Activated T-helper 17 cell treated with anti-CD3 and anti-CD28 coated beads, Interleukin-2, amount 50 U/mL, for 72 hours (primary cell): ENCODE data around the gene RASA2. TPM values are rescaled to one million over a fixed set of nuclear protein-coding genes. Genes with fewer than 3 reads are reported as not detected.
"Not testable (repeated sequence)": the region's sequence is repeated elsewhere in the genome, so short reads cannot be mapped to it uniquely, and the experiment has no call there.

Experiments
- ATAC-seq: fragments of 150-1000 bp; cut with Tn5 transposase; replicated peaks from 2 replicates; pipeline ENCODE4 v1.10.0; 2021; ENCODE audit warnings: mild to moderate bottlenecking, moderate library complexity
- H3K27ac Mint-ChIP-seq: one replicate; pipeline ENCODE4 v1.8.0; 2022; ENCODE audit warnings: mixed read lengths
- H3K27me3 Mint-ChIP-seq: one replicate; pipeline ENCODE4 v1.8.0; 2022; ENCODE audit warnings: mixed read lengths
- H3K36me3 Mint-ChIP-seq: one replicate; pipeline ENCODE4 v1.8.0; 2022; ENCODE audit warnings: low read depth, mild to moderate bottlenecking, mixed read lengths
- H3K4me1 Mint-ChIP-seq: one replicate; pipeline ENCODE4 v1.8.0; 2022; ENCODE audit warnings: mixed read lengths
- H3K4me3 Mint-ChIP-seq: one replicate; pipeline ENCODE4 v1.8.0; 2022; ENCODE audit warnings: mild to moderate bottlenecking, mixed read lengths
- H3K9me3 Mint-ChIP-seq: one replicate; pipeline ENCODE4 v1.8.0; 2022; ENCODE audit warnings: mixed read lengths
- total RNA-seq, 2 donors: library from RNA; stranded (reverse); gene quantifications; one replicate each; pipeline ENCODE4 v1.2.3, GENCODE V29; 2022

The RASA2 gene
- total RNA-seq, 2 donors from 2014 or later = 36.6 to 41.1 TPM

GRCh38 chr3:141497589-141497988 lies 10.8 kb downstream of the RASA2 start:
- H3K27me3 Mint-ChIP-seq, H3K9me3 Mint-ChIP-seq, ATAC-seq: not testable (repeated sequence)
- H3K4me1 Mint-ChIP-seq = peaks cover 56% of the 10 kb centered on the region
- H3K4me3 Mint-ChIP-seq = peak overlapping the region; percentile 84
- H3K27ac Mint-ChIP-seq = peak overlapping the region; percentile 98
- peaks cover 35% of the 10 kb centered on the region for H3K36me3 Mint-ChIP-seq

GRCh38 chr3:141498598-141499223 lies 11.9 kb downstream of the RASA2 start:
- peaks cover 4% of the 10 kb centered on the region for H3K9me3 Mint-ChIP-seq
- H3K36me3 Mint-ChIP-seq = peaks cover 35% of the 10 kb centered on the region
- peak overlapping the region; percentile 98 for H3K27ac Mint-ChIP-seq
- H3K4me3 Mint-ChIP-seq = peak overlapping the region; percentile 84
- no peaks in the 10 kb centered on the region for H3K27me3 Mint-ChIP-seq
- peak; percentile 88 for ATAC-seq
- peaks cover 54% of the 10 kb centered on the region for H3K4me1 Mint-ChIP-seq

GRCh38 chr3:141499284-141499683 lies 12.5 kb downstream of the RASA2 start:
- Mint-ChIP-seq H3K4me1 (peaks cover 50% of the 10 kb centered on the region), H3K9me3 (peaks cover 4% of the 10 kb centered on the region), H3K4me3 (peak overlapping the region; percentile 84), H3K27me3 (no peaks in the 10 kb centered on the region), H3K27ac (peak overlapping the region; percentile 98), H3K36me3 (peaks cover 35% of the 10 kb centered on the region)
- ATAC-seq = peak; percentile 50

- ATAC-seq = peak; percentile 63
- Mint-ChIP-seq H3K27ac (peak overlapping the region; percentile 98), H3K27me3 (no peaks in the 10 kb centered on the region), H3K4me1 (peaks cover 45% of the 10 kb centered on the region), H3K36me3 (peaks cover 29% of the 10 kb centered on the region), H3K9me3 (peaks cover under 1% of the 10 kb centered on the region), H3K4me3 (peak overlapping the region; percentile 84)
Observed at GRCh38 chr3:141499965-141500364, 13.1 kb downstream of the RASA2 start.

GRCh38 chr3:141500397-141500796 lies 13.6 kb downstream of the RASA2 start:
- peaks cover 43% of the 10 kb centered on the region for H3K4me1 Mint-ChIP-seq
- no peaks in the 10 kb centered on the region for H3K27me3 Mint-ChIP-seq
- peak; percentile 42 for ATAC-seq
- peaks cover 25% of the 10 kb centered on the region for H3K36me3 Mint-ChIP-seq
- no peaks in the 10 kb centered on the region for H3K9me3 Mint-ChIP-seq
- peak overlapping the region; percentile 98 for H3K27ac Mint-ChIP-seq
- H3K4me3 Mint-ChIP-seq = peak overlapping the region; percentile 84

- no peaks in the 10 kb centered on the region for H3K27me3 Mint-ChIP-seq
- no peak overlapping the region for H3K4me3 Mint-ChIP-seq
- no peak for ATAC-seq
Observed at GRCh38 chr3:141505166-141505565, 18.3 kb downstream of the RASA2 start.

GRCh38 chr3:141506071-141506470 lies 19.2 kb downstream of the RASA2 start:
- H3K4me1 Mint-ChIP-seq = peaks cover 40% of the 10 kb centered on the region
- H3K27ac Mint-ChIP-seq = no peak overlapping the region
- no peak for ATAC-seq
- no peaks in the 10 kb centered on the region for H3K9me3 Mint-ChIP-seq
- no peak overlapping the region for H3K4me3 Mint-ChIP-seq
- H3K36me3 Mint-ChIP-seq = peaks cover 10% of the 10 kb centered on the region
- no peaks in the 10 kb centered on the region for H3K27me3 Mint-ChIP-seq

More at GRCh38 chr3:141505166-141505565, 18.3 kb downstream of the RASA2 start:
- Mint-ChIP-seq H3K9me3 (no peaks in the 10 kb centered on the region), H3K4me1 (peaks cover 33% of the 10 kb centered on the region), H3K36me3 (peaks cover under 1% of the 10 kb centered on the region), H3K27ac (no peak overlapping the region)

- no peaks in the 10 kb centered on the region for H3K27me3 Mint-ChIP-seq
- no peak overlapping the region for H3K27ac Mint-ChIP-seq
- no peak overlapping the region for H3K4me3 Mint-ChIP-seq
- no peak for ATAC-seq
- peaks cover 24% of the 10 kb centered on the region for H3K36me3 Mint-ChIP-seq
- H3K9me3 Mint-ChIP-seq = no peaks in the 10 kb centered on the region
- peaks cover 40% of the 10 kb centered on the region for H3K4me1 Mint-ChIP-seq
Observed at GRCh38 chr3:141507392-141508066, 20.7 kb downstream of the RASA2 start.

- H3K9me3 Mint-ChIP-seq = no peaks in the 10 kb centered on the region
- peaks cover 39% of the 10 kb centered on the region for H3K4me1 Mint-ChIP-seq
- peaks cover 29% of the 10 kb centered on the region for H3K36me3 Mint-ChIP-seq
- H3K27me3 Mint-ChIP-seq = no peaks in the 10 kb centered on the region
- no peak overlapping the region for H3K4me3 Mint-ChIP-seq
- no peak overlapping the region for H3K27ac Mint-ChIP-seq
- ATAC-seq = no peak
Observed at GRCh38 chr3:141508067-141508436, 21.2 kb downstream of the RASA2 start.

- Mint-ChIP-seq H3K27ac (no peak overlapping the region), H3K4me1 (peaks cover 44% of the 10 kb centered on the region), H3K9me3 (no peaks in the 10 kb centered on the region), H3K4me3 (no peak overlapping the region), H3K36me3 (peaks cover 63% of the 10 kb centered on the region), H3K27me3 (no peaks in the 10 kb centered on the region)
- ATAC-seq = no peak
Observed at GRCh38 chr3:141511361-141511760, 24.5 kb downstream of the RASA2 start.

GRCh38 chr3:141514382-141514781 lies 27.6 kb downstream of the RASA2 start:
- no peak overlapping the region for H3K4me3 Mint-ChIP-seq
- no peaks in the 10 kb centered on the region for H3K9me3 Mint-ChIP-seq
- ATAC-seq = no peak
- H3K27ac Mint-ChIP-seq = no peak overlapping the region
- H3K36me3 Mint-ChIP-seq = peaks cover 93% of the 10 kb centered on the region
- H3K4me1 Mint-ChIP-seq = peaks cover 29% of the 10 kb centered on the region
- no peaks in the 10 kb centered on the region for H3K27me3 Mint-ChIP-seq

GRCh38 chr3:141519587-141519986 lies 32.8 kb downstream of the RASA2 start:
- H3K36me3 Mint-ChIP-seq = peaks cover 95% of the 10 kb centered on the region
- ATAC-seq = peak; percentile 14
- H3K27ac Mint-ChIP-seq = no peak overlapping the region
- H3K4me3 Mint-ChIP-seq = peak overlapping the region; percentile 45
- H3K4me1 Mint-ChIP-seq = peaks cover 21% of the 10 kb centered on the region
- H3K9me3 Mint-ChIP-seq = no peaks in the 10 kb centered on the region
- no peaks in the 10 kb centered on the region for H3K27me3 Mint-ChIP-seq

- Mint-ChIP-seq H3K27ac (no peak overlapping the region), H3K36me3 (peaks cover 95% of the 10 kb centered on the region), H3K9me3 (no peaks in the 10 kb centered on the region), H3K4me3 (no peak overlapping the region), H3K4me1 (peaks cover 32% of the 10 kb centered on the region), H3K27me3 (no peaks in the 10 kb centered on the region)
- ATAC-seq = no peak
Observed at GRCh38 chr3:141521781-141522180, 35.0 kb downstream of the RASA2 start.

GRCh38 chr3:141523615-141524375 lies 37.0 kb downstream of the RASA2 start:
- H3K27ac Mint-ChIP-seq = no peak overlapping the region
- no peak for ATAC-seq

GRCh38 chr3:141524988-141525387 lies 38.2 kb downstream of the RASA2 start:
- no peak for ATAC-seq
- Mint-ChIP-seq H3K4me3 (no peak overlapping the region), H3K4me1 (peaks cover 31% of the 10 kb centered on the region), H3K36me3 (peaks cover 77% of the 10 kb centered on the region), H3K27me3 (no peaks in the 10 kb centered on the region), H3K9me3 (no peaks in the 10 kb centered on the region), H3K27ac (no peak overlapping the region)

More at GRCh38 chr3:141523615-141524375, 37.0 kb downstream of the RASA2 start:
- peaks cover 33% of the 10 kb centered on the region for H3K4me1 Mint-ChIP-seq
- peaks cover 84% of the 10 kb centered on the region for H3K36me3 Mint-ChIP-seq
- no peaks in the 10 kb centered on the region for H3K27me3 Mint-ChIP-seq
- no peak overlapping the region for H3K4me3 Mint-ChIP-seq
- H3K9me3 Mint-ChIP-seq = no peaks in the 10 kb centered on the region
